ENCODE measurements around the gene TDRD9.

Gene TDRD9

DNA sequence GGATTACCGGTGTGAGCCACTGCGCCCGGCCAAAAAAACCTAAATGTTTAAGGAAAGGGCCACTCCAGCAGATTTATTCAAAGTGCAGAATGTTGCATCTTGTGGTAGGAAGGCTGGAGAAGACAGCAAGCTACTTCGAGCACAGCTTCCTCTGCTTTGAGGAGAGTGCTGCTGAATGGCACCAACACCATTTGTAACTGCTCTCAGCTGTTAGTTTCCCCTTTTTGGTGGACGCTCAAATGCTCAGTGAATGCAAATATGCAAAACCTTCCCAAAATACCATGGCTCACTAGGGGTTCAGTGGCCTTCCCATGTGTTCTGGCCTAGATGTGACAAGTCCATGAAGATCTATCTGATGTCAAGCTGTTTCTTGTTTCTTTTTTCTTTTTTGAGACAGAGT lies 2.9 kb upstream of the TDRD9 start:
- DNase-seq (ENCODE audit: low spot score) = no peak

DNA sequence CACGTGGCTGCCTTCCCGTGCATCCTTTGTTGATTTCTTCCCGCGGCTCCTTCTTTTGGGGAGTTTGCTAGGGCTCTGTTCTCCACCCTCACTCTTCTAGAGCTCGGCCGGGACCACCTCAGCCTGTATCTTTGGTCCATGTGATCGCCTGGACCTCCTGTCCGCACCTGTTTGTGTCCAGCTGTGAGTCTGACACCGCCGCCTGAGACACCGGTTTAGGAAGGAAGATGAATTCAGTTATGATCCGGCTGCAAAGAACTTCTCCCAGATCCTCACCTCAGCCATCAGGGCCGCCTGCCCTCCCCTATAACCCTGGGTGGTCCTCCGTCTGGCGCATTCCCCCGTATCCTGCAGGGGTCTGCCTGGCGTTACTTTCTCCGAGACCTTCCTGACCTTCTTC lies 690 bp upstream of the TDRD9 start:
- DNase-seq (ENCODE audit: low spot score) = no peak

DNA sequence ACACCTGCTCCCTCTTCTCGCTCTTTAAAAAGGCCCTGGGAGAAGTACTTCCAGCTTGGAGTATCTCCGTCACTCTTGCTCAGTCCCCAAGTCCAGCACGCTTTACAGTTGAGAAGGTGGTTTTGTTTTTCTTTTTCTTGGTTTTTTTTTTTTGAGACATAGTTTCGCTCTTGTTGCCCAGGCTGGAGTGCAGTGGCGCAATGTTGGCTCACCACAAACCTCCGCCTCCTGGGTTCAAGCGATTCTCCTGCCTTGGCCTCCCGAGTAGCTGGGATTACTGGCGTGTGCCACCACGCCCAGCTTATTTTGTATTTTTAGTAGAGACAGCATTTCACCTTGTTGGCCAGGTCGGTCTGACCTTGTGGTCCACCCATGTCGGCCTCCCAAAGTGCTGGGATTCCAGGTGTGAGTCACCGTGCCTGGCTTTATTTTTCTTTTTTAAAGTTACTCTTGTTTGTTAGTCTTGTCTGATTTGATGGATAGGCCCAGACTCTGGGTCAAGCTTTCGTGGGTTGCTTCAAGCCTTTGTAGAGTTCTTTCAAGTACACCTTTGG lies 1.9 kb downstream of the TDRD9 start:
- DNase-seq (ENCODE audit: low spot score) = peak; percentile 36

DNA sequence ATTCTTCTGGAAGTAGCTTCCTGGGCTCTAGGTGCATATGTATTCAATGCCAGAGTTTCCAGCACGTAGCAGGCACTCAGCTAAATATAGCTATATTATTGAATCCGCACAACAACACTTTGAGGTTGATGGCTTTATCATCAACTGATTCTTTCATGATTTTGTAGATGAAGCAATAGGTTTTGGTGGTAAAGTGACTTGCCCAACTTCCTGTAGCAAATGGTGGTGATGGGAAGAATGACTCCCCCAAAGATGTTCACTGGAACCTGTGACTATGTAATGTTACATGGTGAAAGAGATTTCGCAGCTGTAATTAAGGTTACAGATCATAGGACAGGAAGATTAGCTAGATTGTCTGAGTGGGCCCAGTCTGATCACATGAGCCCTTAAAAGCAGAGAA lies 3.2 kb downstream of the TDRD9 start:
- no peak for DNase-seq (ENCODE audit: low spot score)

DNA sequence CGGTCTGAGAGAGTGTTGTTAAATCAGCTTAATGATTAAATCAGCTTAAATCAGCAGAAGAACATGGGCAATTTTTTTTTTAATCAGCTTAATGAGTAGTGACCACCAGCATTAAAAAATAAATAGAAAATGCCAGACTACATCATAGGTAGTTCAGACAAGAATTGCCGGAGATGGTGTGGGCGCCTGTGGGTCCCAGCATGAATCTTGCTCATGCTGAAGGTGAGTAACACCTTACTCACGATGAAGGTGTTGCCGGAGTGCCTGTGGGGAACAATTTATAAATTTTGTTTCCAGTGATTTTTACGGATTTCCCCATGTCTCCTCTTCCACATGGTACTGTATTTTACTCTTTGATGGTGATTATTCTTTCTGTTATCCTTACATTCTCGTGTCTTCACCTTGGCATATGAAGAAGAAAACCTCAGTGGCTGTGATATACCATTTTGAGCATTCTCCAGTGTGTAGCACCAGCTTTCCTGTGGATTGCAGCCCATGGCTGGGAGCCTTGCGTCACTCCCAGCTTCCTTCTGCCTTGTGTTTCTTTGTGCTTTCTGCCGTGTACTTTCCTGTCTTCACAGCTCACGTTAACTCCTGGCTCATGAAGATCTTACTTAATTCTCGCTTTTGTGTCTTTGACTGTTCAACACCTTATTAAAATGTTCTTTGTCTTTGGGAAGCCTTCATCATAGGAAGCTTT lies 4.7 kb downstream of the TDRD9 start:
- peak; percentile 83 for DNase-seq (ENCODE audit: low spot score)

DNA sequence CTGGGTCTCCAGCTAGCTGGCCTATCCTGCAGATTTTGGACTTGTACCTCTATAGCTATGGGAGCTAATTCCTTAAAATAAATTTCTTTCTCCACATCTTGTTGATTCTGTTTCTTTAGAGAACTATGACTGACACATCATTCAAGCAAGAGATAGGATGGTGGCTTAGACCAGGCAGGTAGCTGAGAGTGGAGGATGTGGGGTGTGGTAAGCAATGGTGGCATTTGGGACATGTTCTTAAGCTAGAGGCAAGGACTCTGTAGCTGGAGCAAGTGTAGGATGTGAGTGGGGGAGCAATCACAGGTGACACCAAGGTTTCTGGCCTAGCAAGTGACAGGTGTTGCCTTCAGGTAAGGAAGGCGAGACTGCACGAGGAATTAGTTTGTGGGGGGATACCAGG lies 6.8 kb downstream of the TDRD9 start:
- DNase-seq (ENCODE audit: low spot score) = no peak

DNA sequence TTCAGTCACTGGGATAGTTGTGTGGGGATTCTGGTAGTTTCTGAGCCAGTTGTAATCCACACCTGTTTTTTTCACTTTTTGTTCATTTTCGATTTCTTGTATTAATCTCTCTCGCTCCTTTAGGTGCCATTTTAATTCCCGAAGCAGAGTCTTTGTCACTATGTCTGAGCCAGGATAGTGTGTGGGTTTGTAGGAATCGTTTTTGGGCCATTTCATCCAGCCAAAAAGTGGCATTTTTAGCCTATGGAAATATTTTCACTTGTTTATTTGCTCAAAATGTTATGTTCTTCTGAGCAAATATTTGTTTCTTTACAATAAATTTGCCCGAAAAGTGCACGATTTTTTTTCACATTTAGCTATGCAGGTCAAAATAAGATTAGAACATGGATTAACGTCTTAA lies 13.2 kb downstream of the TDRD9 start:
- no peak for DNase-seq (ENCODE audit: low spot score)

DNA sequence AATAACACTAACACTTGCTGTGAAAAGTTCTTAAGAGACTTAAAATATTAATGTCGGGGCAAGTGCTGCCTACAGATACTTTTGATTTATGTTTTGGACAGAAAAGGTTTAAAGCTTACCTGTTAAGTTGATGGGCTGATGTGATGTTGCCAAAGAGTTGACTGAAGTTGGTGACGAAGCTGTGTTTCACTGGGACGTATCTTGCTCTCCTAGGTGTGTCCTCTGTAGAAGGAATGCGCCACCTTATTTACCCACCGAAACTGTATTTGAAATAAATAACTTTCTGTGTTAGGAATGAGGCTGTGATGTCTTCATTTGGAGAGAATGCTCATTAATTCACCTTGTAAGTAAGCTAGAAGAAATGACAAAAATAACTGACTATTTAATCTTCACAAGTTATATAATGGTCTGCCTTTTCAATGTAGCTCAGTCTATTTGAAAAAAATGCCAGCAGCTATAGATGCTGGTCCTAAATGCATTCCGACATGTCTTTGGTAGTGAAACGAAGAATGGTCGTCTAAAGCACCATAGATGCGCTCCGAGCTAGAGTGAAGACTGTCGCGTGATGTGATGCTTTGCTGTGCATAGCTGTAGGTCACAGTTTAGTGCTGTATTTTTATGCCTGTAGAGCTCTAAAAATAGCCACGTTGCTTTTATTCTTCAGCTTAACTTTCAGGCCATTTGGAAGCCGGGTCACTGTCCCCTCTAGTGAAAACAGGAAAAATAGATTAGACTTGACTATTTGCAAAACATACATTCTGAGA lies 13.9 kb downstream of the TDRD9 start, which contains the start of gene RD3L:
RD3L (minus strand) TSS at position 557 of the 764 bp plus-strand sequence. CDS start 834 bp downstream, outside the sequence.
- DNase-seq (ENCODE audit: low spot score) = no peak

DNA sequence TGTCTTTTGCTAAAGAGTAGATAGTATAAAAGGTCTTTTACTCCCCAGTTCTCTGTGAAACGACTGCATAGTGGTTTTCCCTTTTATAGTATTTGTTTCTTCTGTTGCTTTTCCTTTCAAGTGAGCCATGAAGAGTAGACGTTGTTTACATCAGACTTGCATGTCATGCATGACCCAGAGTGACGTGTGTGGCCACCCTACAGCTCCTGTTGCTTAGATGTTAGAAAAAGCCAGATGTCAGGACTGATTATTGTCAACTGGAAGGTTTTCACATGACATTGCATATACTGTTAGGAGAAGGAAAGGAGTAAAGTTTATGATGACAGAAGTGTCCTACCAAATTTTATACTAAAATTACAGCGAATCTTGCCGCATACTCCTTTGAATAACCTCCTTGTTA lies 15.4 kb downstream of the TDRD9 start:
- DNase-seq (ENCODE audit: low spot score) = no peak

DNA sequence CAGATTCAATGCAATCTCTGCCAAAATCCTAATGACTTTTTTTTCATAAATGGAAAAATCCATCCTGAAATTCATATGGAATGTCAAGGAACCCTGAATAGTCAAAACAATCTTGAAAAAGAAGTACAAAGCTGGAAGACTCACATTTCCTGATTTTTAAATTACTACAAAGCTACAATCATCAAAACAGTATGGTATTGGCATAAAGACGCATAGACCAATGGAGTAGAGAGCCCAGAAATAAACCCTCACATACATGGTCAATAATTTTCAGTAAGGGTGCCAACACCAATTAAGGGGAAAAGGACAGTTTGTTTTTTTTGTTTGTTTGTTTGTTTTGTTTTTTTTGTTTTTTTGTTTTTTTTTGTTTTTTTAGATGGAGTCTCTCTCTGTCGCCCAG lies 18.7 kb downstream of the TDRD9 start:
- no peak for DNase-seq (ENCODE audit: low spot score)

DNA sequence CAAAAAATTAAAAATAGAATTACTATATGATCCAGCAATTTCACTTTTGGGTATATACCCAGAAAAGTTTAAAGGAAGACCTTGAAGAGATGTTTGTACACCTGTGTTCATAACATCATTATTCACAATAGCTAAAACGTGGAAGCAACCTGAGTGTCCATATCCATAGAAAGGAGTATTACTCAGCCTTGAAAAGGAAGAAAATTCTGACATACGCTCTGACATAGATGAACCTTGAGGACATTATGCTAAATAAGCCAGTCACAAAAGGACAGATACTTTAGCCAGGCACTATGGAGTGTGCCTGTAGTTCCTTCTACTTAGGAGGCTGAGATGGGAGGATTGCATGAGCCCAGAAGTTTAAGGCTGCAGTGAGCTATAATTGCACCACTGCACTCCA lies 20.2 kb downstream of the TDRD9 start:
- no peak for DNase-seq (ENCODE audit: low spot score)

DNA sequence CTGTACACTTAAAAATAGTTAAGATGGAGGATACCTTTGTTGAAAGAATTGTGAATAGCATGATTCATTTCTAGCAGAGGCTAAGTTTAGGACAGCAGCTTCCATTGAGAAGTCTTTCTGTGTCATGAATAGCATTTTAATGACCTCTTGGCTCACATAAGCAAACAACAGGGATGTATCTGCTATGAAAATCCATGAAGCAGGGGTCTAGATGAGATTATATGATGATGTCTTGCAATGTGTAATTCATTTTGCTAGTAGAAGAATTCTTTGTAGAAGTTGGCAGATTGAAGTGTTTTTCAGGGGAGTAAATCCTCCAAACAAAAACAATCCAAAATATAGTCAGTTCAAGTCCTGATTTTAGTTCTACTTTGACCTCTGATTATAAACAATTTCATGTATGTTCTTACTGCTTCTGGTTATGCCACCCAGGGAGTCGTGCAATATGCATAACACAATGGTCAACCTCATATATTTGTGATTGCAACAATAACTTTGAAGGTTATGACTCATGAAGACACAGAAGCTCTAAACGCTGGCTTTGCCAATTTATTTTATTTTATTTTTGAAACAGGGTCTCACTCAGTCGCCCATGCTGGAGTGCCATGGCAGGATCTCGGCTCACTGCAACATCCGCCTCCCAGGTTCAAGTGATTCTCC lies 21.0 kb downstream of the TDRD9 start:
- no peak for DNase-seq (ENCODE audit: low spot score)

DNA sequence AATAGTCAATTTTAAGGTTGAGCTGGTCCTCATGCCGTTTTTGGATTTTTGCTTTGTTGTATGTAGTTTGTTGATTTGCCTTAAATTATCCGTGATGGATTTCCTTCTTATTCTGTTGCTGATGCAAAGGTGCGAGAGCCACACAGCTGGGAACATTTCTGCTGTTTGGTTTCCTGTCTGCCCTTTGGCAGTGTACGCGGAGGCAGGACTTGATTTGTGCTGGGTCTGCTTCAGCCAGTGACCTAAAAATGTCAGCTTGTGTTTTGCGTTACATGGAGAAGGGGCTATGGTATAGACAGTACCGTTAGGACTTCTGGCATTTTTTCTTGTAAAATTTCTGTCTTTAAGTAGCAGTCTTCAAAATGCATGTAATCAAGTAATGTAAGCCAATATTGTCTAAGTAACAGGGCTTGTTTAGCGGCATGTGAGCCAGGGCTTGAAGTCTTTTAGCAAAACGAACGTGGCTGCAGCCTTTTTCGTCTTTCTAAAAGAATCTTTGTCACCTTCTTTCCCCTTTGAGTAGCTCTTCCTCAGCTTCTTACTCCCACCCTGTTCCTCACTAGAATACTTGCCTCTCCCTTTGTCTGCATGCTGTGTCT lies 32.3 kb downstream of the TDRD9 start:
- no peak for DNase-seq (ENCODE audit: low spot score)

DNA sequence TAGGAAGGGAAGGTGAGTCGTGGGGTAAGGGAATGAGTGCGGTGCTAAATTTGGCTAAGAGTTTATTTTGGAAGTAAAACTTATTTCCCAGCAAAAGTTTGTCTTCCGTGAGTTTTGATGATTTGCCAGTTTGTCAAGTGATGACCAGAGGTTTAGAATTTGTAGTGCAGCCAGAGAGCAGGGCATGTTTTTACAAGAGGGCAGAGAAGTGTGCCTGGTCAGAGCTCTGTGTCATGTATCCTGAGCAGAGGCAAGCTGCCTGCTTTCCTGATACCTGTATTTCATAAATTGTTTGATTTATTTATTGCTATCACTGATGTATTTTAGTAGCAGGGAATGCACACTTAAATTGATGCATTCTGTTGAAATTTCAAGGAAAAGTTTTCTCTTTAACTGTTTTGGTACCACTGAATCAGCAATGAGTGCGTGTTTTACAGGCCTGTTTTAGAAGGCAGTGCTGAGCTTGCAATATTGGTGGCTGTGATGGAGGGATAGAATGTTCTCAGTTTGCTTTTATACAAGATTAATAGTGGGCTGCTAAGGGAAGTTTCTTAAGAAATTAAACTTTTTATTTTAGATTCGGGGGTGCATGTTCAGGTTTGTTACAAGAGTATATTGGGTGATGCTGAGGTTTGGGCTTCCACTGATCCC lies 33.8 kb downstream of the TDRD9 start:
- no peak for DNase-seq (ENCODE audit: low spot score)

DNA sequence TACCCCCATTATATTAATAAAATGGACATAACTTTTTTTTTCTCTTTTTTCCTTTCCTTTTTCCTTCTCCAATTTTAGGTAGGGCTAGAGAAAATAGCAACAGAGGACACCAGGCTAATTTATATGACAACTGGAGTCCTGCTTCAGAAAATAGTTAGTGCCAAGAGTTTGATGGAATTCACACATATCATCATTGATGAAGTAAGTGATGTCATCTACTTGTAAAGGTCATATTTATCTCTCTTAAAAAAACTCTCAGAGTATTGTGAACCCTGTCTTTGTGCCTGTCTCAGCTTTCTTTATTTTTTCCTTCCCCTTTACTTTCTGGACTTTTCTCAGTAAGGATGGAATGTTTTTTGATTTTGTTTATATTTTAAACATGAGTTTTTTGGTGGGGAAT lies 38.4 kb downstream of the TDRD9 start:
- no peak for DNase-seq (ENCODE audit: low spot score)

DNA sequence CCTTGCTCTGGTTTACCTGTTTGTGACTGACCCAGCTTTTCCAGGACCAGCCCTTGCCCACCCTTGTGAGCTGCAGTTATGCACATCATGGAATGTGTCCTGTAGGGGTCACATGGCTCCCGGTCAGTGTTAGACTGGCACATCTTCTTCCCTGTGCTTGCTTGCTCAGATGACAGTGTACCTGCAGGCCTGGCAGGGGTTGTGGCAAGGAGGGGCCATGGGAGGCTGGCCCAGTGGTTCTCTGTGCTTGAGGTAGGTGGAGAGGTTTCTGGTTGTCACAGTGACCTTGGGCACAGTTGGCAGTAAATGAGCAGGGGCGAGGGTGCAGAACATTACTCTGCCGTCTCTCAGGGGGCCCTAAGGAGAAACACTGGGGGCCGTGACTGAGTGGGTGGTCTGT lies 41.7 kb downstream of the TDRD9 start:
- DNase-seq (ENCODE audit: low spot score) = no peak

DNA sequence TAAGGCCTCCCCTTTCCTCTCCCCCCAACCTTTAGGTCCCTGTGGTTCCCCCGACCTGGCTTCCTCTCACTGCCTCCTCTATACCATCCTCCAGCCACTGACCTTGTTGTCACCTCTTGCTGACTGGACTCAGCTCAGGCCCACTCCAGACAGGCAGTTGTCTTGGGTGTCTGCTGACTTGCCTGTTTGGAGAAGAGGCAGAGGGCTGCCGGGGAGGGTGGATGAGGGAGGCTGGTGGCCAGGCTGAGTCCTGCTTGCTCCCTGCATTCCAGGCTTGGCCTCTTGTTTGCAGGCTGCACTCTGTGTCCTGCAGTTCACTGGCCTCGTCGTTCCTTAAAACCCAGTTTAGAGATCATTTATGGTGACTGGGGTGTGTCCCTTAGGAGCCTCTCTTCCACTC lies 45.1 kb downstream of the TDRD9 start:
- no peak for DNase-seq (ENCODE audit: low spot score)

DNA sequence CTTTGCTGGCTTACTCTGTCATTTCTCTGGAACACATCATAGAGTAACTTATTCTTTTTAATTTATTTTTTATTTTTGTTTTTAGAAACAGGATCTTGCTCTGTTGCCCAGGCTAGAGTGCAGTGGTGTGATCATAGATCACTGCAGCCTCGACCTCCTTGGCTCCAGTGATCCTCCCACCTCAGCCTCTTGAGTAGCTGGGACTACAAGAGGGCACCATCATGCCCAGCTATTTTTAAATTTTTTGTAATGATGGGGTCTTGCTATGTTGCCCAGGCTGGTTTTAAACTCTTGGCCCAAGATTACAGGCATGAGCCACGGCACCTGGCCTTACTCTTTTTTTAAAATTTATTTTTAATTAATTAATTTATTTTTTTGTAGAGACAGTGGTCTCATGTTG lies 46.3 kb downstream of the TDRD9 start:
- DNase-seq (ENCODE audit: low spot score) = no peak

DNA sequence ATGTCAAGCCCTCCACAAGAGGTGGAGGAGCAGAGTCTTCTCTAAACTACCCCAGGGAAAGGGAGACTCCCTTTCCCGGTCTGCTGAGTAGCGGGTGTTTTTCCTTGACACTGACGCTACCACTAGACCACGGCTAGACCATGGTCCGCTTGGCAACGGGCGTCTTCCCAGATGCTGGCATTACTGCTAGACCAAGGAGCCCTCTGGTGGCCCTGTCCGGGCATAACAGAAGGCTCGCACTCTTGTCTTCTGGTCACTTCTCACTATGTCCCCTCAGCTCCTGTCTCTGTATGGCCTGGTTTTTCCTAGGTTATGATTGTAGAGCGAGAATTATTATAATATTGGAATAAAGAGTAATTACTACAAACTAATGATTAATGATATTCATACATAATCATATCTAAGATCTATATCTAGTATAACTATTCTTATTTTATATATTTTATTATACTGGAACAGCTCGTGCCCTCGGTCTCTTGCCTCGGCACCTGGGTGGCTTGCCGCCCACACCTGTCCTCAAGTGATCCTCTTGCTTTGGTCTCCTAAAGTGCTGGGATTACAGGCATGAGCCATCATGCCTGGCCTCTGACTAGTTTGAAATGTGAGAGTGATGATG lies 52.5 kb downstream of the TDRD9 start:
- DNase-seq (ENCODE audit: low spot score) = peak; percentile 51

DNA sequence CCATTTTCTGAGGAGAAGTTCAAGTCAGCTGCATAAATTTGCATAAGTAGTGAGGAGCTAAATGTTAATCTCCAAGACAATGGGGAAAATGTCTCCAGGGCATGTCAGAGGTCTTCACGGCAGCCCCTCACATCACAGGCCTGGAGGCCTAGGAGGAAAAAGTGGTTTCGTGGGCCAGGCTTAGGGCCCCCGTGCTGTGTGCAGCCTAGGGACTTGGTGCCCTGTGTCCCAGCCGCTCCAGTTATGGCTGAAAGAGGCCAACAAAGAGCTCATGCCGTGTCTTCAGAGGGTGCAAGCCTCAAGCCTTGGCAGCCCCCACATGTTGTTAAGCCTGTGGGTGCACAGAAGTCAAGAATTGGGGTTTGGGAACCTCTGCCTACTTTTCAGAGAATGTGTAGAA lies 55.9 kb downstream of the TDRD9 start:
- DNase-seq (ENCODE audit: low spot score) = no peak

DNA sequence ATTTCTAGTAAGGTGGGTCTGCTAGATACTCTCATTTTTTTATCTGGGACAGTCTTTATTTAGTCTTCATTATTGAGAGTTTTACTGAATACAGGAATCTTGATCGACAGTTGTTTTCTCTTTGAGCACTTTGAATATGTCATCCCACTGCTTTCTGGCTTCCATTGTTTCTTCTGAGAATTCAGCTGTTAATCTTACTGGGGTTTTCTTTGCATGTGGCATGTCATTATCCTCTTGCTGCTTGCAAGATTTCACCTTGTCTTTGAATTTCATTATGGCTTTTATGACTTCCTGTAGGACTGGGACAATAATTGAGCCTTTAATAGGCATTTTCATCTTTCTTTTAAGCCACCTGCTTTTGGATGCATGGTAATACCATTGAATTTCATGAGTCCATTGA lies 60.8 kb downstream of the TDRD9 start:
- DNase-seq (ENCODE audit: low spot score) = no peak

DNA sequence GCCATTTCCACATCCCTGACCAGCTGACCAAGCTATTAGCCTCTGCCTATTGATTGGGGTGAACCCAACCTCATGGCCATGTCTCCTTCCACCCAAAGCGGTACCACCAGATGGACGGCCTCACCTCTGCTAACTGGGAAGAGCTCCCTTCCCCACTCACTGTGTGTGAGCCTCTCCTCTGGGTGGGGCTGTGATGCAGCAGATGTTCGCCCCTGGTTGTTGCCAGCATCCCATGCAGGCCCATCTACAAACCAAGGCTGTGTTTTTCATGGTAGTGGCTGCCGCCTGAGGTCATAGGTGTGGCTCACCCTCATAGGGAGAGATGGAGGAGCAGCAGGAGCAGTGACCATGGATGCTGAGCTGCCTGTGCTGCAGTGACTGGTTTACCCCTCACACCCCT lies 61.7 kb downstream of the TDRD9 start:
- DNase-seq (ENCODE audit: low spot score) = no peak

Data from kidney tubule cell (primary cell).